GM21529 (cell line): ENCODE measurements around the gene PXDC1.

Source experiments
- ATAC-seq: cut with Tn5 transposase; IDR thresholded peaks from one replicate; pipeline ENCODE4 v1.9.1; 2021; ENCODE audit not compliant: unreplicated experiment

PXDC1 gene, protein sequence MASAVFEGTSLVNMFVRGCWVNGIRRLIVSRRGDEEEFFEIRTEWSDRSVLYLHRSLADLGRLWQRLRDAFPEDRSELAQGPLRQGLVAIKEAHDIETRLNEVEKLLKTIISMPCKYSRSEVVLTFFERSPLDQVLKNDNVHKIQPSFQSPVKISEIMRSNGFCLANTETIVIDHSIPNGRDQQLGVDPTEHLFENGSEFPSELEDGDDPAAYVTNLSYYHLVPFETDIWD

DNA sequence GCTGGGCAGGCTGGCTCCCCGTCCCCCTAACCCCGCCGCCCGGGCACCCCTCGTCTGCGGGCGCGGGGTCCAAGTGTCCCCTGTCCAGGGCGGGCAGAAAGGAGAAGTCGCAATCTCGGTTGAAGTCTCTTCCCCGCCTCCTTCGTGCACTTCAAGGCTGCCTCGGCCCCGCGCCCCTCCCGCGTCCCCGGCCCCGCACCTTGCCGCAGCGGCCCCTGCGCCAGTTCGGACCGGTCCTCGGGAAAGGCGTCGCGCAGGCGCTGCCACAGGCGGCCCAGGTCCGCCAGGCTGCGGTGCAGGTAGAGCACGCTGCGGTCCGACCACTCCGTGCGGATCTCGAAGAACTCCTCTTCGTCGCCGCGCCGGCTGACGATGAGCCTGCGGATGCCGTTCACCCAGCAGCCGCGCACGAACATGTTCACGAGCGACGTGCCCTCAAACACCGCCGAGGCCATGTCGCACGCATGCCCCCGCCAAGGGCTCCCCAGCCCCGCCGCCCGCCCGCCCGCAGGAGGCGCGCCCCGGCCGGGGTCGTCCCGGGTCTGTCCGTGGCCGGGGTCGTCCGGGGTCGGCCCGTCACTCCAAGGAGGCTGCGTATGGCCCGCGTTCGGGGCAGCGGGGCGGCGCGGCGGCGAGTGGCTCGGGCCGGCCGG lies at the start of gene PXDC1:
Gene PXDC1 (minus strand): TSS at position 637 of the 653 bp plus-strand sequence. CDS start 182 bp downstream, at position 455.
- peak; percentile 9 for ATAC-seq

DNA sequence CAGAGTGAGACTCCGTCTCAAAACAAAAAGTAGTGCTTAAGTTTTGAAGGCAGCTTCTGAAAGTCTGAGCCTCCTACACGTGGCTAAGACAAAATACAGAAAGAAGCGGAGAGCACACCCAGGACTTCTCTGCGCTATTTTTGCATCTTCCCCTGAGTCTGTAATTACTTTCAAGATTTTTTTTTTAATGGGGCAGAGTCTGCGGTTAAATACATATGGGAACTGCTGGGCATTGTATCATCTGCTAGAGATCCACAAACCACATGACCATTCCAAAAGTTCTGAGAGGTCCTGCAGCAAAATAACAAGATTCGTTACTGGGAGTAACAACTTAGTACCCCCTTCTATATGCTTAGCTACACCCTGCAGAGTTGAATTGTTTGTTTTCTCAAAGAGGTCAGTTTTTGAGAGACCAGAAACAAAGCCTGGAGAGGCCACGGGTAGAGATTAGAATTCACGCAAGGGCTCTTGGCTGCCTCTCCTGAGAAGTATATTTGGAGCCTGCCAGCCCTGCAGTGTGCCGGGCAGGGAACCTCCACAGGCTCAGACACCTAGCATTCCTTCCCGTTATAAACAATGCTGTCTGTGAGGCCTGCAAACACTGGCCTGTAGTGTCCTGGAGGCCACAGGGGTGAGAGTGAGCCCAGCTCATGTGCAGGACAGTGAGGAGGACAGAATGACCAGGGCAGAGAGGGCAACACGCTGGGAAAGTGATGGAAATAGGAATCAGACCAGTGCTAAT lies 49.5 kb upstream of the PXDC1 start:
- no peak for ATAC-seq

DNA sequence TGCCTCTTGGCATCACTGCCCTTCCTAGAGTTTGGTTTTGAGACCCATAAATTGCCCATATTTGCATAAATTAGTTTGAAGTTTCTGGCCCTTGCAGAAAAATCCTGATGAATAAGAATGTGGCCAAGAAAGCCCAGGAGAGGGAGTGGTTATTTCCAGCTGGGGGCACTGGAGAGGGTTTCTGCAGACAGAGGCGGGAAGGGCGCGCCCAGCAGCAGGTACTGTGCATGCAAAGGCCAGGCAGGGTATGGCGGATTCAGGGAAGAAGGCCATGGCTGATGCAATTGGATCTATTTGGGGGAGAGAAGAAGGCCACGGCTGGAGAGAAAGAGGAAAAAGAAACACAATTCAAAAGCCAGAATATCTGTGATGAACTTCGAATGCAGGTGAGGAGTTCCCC lies 48.2 kb upstream of the PXDC1 start:
- ATAC-seq, result no peak

DNA sequence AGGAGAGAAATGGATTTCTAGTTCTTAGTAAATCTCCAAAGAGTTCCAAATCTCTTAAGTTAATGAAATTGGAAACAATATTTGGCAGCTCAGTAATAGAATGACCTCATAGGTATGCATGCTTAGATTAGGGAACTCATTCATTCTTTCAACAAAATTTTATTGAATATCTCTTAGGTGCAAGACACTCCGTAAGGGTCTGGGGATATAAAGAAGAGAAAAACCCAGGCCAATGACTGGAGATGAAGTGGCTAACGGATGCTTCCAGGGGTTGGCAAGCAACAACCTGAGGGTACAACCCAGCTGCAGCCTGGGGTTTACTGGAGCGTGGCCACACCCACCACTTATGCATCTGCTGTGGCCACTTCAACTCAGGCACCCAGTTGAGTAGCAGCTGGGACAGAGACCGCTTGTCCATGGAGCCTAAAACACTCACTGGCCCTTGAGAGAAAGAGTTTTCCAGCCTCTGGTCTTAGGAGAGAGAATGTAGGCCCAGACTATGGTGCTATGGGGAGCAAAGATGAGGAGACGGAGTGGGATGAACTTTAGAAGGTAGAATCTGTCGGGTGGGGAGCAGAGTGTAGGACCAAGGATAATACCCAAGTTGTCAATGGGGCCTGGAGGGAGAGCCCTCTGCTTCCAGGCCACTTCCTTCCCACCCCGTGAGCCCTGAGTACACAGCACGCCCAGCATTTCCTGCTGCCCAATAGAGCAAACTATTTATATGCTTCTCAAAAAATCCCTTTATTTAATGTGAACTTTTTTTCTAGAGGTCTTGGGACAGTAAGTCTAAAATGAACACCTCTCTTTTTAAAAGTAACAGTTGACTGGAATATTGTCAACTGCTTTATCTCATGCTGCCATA lies 46.8 kb upstream of the PXDC1 start:
- ATAC-seq, result no peak

DNA sequence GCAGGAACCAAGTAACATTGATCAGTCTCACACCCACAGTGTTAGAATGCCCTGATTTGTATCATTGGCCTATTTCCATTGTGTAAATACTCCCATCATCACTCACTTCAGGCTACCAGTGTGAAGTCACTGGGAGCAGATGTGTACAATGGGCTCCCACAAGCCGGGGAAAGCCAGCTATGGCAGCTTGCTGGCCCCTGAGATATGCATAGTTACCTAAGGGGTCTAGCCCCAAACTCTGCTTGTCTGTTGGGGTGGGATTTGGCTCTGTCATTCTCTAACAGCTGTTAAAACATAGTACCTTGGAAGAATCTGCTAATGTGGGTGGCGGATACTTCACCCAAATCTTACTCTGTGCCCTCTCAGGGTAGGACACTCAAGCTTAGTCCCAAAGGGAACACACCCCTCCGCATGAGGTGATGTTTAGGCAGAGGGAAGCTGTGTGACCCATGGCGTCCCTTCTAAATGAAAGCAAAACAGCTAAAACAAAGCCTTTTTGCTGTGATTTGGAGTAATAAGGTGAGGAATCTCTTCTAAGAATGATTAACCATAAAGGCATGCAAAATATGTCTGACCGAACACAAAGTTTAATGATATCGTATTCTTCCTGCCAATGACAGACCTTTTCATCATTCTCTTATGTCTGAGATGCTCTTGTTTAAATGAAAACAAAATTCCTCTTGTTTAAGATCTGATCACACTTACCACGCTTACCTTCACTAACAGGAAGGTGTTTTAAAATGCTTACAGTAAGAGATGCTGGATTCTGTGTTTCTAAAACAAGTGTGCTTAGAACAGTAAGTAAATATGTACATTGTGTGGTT lies 45.9 kb upstream of the PXDC1 start:
- no peak for ATAC-seq

DNA sequence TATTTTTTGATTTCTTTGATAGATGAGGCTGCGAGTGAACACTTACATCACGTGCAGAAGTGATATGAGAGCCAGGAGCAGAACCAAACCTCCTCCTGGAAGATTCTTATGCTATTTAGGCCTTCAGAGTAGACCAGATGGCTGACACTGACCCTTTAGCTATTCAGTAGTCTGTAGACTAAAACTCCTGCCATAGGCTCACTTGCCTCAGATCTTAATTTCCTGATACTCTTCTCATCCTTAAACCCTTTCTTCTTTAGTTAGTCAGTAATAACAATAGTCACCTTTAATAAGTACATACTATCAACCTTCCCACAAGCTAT lies 45.2 kb upstream of the PXDC1 start:
- ATAC-seq, result no peak

DNA sequence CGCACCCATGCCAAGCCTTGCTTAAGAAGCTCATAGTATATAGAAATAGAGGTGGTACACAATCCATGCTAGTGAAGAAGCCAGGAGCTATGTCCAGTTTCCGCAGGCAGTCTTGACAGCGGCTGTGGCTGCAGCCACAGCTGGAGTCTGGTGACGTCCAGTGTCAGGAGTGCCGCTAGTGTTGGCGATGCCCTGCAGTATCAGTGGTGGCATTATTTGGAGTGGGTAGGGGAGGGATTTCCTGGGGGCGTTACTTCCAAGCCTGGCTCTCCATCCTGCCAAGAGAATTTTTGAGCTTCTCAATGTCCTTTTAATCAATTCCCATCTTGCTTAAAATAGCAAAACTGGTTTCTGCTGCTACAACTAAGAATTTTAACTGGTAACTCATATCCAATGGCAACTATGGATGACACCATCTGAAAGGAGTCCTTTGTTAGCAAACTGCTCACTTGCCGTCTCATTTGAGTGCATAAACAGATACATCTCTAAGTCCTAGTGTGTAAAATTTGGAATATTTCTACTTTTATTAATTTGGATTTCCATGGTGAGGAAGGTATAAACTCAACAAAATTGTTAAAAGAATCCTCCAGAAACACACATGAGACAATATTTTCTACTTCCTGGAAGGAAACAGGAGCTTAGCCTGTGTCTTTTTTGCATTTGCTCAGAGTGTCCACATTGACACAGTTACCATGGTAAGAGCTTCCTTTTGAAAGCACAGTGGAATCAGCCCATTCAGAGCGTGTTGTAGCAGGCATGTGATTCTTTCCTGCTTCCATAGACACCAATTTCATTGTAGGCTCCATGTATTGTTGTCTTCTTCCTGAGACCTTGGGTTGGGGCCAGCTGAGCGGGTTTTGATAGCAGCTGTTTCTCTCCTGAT lies 44.6 kb upstream of the PXDC1 start:
- no peak for ATAC-seq

DNA sequence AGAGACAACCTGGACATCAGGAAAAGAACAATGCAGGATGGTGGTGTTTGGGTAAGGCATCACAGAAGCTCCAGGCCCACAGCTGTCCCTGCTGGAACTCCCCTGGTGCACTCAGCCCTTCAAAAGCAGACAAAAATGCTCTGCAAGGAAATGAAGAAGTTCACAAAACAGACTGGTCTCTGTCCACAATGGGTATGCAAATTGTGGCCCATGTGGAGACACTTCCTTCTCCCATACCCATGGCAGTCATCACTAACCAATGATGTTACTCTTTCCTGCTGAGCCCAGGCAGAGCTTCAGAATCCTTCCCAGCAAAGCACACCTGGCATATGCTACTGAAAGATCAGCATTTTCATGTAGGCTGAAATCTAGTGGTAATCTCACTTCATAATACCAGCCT lies 42.6 kb upstream of the PXDC1 start:
- ATAC-seq, result peak; percentile 67

DNA sequence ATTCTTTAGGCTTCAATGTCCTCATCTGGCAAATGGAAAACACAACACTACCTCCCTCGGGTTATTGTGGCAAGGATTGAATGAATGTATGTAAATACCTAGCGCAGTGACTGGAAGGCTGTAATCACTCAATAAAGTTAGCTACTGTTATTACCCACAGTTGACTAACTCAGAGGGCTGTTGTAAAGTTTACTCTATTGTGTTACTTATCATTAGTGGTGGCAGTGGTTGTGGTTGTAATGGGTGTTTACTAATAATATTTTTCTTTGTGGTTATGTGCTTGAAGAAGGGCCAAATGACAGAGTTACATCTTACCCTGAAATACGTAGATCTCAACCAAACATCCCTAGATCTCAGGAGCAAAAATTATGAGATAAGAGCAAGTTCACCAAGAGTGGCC lies 42.0 kb upstream of the PXDC1 start:
- peak; percentile 10 for ATAC-seq

DNA sequence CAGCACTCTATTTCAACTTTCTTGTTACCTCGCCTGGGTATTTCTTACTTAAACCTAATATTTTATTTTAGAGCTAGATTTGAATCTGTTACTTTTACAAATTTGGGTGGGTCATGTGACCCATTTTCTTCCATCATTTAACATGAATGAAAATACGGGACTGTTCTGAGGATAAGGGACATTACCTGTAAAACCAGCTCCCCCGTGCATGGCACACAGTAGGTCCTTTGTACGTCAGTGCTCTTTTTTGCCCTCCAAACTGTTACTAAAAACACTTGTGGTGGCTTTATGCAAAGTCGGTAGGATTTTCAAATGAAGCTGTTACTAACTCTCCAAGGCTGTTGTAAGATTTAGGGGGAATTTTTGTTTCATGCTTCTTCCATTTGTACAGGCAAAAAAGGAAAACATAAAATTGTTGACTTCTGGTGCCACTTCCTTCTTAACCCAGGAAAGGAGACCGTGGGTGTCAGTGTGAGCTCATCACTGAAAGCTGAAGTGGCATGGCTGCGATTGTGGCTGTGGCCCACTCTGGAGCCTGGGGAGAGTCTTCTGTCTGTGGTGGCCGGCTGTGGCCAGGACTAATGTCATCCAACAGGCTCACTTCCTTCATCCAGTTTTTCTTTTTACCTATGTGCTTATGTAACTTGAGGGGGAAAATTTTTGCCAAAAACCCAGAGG lies 40.2 kb upstream of the PXDC1 start:
- ATAC-seq, result no peak

DNA sequence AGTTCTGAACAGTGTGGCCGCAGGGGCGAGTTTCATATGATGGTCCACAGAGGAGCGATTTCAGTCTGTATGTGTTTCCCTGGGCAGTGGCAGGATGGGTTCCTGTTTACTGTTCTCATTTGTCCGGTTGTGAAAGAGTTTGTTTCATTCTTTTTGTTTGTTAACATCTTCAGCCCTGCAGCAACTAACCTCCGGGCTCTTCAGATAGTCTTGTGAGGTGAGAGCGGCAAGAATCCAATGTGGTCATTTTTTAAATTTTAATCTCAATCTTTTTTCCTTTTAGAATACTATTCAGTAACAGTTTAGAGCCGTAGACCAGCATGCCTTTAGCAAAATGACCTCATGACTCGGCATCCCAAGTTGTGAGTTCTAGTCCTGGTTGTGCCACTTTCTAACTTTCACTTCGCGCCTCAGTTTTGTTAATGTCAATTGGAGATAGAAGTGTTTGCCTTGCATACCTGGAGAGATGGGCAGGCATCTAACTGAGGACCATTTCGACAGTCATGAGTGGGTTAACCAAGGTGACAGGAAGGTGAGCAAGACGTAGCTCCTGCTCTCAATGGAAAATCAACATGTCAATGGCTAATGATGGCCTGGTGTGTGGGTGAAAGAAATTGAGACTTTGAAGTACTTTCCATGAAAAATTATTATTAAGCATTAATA lies 38.5 kb upstream of the PXDC1 start:
- no peak for ATAC-seq

DNA sequence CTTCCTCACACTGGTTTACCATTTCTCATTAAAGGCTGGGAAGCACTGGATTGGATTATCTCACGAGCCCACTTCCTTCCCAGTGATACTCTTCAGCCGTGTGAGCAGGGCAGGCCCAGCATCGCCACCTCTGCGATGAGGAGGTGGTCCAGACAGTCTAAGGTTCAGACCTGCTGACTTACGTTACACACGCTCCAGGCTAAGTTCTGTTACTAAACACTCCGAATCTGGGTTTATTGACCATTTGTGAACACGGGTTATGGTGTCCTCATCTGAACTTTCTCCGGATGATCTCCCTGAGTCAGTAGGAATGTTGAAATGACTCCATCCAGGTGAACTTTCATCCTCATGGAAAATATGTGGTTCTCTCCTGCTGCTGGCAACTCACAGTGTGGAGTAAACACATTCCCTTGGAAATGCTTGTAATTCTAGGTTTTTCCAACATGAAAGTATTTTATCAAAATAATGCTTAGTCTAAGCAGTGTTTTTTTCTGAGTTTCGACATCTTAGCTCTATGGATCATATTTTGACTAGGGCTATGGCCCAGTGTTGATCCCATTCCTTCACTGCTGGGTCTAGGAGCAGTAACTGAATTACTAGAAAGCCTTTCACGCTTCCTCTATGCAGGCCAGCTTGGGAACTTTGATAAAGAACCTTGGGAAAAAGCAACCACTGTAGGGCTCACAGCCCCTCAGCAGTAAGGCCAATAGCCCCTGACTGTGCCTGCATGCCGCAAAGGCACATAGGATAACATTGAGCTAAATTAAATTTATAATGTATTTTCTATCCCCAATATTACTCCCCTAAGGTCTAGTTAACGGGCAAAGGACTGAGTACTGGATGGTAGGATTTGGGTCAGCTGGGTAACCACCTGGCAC lies 37.7 kb upstream of the PXDC1 start:
- no peak for ATAC-seq

DNA sequence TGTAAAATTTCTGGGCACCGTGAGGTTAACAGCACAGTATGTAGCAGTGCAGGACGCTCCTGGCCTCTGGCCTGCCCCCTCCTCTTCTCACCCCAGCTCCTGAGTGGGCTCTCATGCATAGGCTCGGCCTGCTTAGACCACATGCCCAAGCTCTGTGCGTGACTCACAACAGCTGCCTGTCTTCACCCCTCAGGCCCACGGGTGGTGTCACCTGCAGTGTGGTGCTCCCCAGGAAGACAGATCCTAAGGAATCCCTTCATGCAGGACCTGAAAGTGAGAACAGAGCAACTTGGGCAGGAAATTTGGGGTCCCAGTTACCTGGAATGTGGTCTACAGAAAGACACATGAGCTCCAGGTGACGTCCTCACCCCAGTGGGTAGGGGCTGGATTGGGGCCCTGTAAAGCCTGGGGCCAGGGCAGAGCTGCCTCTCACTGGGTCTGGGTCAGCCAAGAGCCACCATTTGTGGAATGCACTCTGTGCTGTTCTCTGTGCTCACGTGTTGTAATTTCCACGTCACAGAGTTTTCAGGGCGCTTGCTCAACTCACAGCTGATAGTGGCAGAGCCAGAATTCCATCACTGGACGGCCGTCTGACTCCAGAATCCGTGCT lies 37.0 kb upstream of the PXDC1 start:
- no peak for ATAC-seq

DNA sequence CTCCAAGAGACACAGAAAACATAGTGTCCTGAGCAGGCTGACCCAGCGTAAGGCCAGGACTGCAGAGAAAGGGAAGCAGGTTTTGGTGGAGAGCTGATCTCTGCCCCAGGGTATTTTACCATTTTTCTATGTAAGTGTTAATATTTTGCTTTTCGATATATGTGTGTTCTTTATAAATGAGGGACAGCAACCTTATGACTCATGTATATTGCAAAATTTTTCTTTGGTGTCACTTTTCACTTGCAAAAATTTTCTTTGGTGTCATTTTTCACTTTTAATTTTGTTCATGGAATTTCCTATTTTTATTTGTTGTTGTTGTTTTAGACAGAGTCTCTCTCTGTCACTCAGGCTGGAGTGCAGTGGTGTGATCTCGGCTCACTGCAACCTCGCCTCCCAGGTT lies 34.6 kb upstream of the PXDC1 start:
- ATAC-seq, result no peak

DNA sequence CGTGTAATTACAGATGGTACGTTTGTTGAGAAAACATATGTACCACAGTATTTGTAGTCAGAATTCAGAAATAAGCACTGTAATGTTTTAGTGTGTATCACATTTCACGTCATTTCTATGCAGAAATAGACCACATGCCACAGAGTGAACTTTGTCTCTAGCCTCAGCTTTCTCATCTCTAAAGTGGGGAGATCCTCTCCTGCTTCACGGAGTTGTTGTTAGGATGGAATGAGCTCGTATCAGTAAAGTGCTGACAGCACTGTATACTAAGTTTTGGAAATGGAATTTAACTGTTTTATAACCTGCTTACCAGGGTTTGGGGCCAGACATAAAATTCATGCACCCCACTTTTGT lies 34.2 kb upstream of the PXDC1 start:
- ATAC-seq, result no peak

DNA sequence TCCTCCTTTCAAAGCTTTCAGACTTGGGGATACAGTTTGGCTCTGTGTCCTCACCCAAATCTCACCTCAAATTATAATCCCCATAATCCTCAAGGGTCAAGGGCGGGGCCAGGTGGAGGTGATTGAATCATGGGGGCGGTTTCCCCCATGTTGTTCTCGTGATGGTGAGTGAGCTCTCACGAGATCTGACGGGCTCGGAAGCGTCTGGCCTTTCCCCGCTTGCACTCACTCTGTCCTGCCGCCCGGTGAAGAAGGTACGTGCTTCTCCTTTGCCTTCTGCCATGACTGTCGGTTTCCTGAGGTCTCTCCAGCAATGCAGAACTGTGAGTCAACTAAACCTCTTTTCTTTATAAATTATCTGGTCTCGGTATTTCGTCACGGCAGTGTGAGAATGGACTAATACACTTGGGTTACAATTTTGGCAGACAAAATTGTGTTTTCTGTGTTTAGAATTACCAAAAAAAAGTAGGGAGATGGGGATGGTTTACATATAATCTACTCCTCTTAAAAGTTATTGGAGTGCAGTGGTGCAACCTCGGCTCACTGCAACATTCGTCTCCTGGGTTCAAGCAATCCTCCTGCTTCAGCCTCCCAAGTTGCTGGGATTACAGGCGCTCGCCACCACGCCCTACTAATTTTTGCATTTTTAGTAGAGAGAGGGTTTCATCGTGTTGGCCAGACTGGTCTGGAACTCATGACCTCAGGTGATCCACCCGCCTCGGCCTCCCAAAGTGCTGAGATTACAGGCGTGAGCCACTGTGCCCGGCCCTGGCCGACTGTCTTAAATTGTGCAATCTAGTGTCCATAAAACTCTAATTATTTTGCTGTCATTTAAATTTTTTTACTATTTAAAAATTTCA lies 33.6 kb upstream of the PXDC1 start:
- no peak for ATAC-seq
